ENCODE data around the gene SLC12A3.

GRCh38 chr16:56943761-56944375, 78.9 kb downstream of the SLC12A3 start:
- TF ChIP-seq POLR2AphosphoS5 (IDR thresholded peaks at IDR 0.05) (no peak), POLR2A (IDR thresholded peaks at IDR 0.05; ENCODE audit: low read depth) (no peak)
- TF ChIP-seq, protein P1, sequence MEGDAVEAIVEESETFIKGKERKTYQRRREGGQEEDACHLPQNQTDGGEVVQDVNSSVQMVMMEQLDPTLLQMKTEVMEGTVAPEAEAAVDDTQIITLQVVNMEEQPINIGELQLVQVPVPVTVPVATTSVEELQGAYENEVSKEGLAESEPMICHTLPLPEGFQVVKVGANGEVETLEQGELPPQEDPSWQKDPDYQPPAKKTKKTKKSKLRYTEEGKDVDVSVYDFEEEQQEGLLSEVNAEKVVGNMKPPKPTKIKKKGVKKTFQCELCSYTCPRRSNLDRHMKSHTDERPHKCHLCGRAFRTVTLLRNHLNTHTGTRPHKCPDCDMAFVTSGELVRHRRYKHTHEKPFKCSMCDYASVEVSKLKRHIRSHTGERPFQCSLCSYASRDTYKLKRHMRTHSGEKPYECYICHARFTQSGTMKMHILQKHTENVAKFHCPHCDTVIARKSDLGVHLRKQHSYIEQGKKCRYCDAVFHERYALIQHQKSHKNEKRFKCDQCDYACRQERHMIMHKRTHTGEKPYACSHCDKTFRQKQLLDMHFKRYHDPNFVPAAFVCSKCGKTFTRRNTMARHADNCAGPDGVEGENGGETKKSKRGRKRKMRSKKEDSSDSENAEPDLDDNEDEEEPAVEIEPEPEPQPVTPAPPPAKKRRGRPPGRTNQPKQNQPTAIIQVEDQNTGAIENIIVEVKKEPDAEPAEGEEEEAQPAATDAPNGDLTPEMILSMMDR (IDR thresholded peaks at IDR 0.05): no peak

All from esophagus muscularis mucosa (tissue), 3 donors.